Bronchial epithelial cell (primary cell): ENCODE measurements around the gene WDR7. TPM values are rescaled to one million over a fixed set of nuclear protein-coding genes. Genes with fewer than 3 reads are reported as not detected.

Experiments used
- DNase-seq: peaks from one replicate; pipeline ENCODE4 v3.0.0-alpha.2; 2010; ENCODE audit warnings: low read depth
- FAIRE-seq: peaks from 2 replicates; lab custom pipeline; 2011; peaks lifted over from hg19 to GRCh38; lab: Jason Lieb, UNC
- H3K27me3 ChIP-seq: 2 replicates; pipeline ENCODE4 v1.5.1; 2011; ENCODE audit warnings: low read length; ENCODE audit not compliant: control insufficient read depth, insufficient read depth
- H3K36me3 ChIP-seq: 2 replicates; pipeline ENCODE4 v1.5.1; 2011; ENCODE audit warnings: low read length; ENCODE audit not compliant: control insufficient read depth, insufficient read depth
- H3K4me3 ChIP-seq: 2 replicates; pipeline ENCODE4 v1.5.1; 2011; ENCODE audit warnings: mild to moderate bottlenecking, low read depth, low read length, control low read depth
- total RNA-seq: library from RNA; depleted of rRNA; stranded (reverse); fragments of >200 nt; gene quantifications from 2 replicates; pipeline ENCODE4 v1.2.1, GENCODE V29; 2014
- TF ChIP-seq, protein P1 (sequence below): IDR thresholded peaks from 2 replicates; pipeline ENCODE4 v1.5.1; 2011; ENCODE audit warnings: mild to moderate bottlenecking, moderate library complexity, low read length, control low read depth, inconsistent platforms; ENCODE audit not compliant: insufficient read depth, severe bottlenecking

WDR7 gene
- total RNA-seq, 1 donor from 2014 or later, result 14.5 TPM

DNA sequence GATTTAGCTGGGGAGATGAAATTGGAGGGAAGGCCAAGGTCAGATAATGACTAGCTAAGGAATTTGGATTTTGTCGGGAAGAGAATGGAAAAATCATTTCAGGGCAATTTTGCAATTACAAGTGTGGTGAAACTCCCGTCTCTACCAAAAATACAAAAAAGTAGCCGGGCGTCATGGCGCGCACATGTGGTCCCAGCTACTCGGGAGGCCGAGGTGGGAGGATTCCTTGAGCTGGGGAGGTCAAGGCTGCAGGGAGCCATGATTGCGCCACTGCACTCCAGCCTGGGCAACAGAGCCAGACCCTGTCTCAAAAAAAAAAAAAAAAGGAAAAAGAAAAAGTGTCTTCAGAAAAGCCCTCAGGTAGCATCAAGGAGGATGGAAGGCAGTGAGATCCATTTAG is 11.6 kb upstream of the WDR7 start:
- TF ChIP-seq, protein P1, sequence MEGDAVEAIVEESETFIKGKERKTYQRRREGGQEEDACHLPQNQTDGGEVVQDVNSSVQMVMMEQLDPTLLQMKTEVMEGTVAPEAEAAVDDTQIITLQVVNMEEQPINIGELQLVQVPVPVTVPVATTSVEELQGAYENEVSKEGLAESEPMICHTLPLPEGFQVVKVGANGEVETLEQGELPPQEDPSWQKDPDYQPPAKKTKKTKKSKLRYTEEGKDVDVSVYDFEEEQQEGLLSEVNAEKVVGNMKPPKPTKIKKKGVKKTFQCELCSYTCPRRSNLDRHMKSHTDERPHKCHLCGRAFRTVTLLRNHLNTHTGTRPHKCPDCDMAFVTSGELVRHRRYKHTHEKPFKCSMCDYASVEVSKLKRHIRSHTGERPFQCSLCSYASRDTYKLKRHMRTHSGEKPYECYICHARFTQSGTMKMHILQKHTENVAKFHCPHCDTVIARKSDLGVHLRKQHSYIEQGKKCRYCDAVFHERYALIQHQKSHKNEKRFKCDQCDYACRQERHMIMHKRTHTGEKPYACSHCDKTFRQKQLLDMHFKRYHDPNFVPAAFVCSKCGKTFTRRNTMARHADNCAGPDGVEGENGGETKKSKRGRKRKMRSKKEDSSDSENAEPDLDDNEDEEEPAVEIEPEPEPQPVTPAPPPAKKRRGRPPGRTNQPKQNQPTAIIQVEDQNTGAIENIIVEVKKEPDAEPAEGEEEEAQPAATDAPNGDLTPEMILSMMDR, result no peak
- Histone ChIP-seq H3K4me3 (no peak overlapping the region), H3K36me3 (no peaks in the 10 kb centered on the region), H3K27me3 (no peaks in the 10 kb centered on the region)
- no peak for DNase-seq
- FAIRE-seq, result no peak

DNA sequence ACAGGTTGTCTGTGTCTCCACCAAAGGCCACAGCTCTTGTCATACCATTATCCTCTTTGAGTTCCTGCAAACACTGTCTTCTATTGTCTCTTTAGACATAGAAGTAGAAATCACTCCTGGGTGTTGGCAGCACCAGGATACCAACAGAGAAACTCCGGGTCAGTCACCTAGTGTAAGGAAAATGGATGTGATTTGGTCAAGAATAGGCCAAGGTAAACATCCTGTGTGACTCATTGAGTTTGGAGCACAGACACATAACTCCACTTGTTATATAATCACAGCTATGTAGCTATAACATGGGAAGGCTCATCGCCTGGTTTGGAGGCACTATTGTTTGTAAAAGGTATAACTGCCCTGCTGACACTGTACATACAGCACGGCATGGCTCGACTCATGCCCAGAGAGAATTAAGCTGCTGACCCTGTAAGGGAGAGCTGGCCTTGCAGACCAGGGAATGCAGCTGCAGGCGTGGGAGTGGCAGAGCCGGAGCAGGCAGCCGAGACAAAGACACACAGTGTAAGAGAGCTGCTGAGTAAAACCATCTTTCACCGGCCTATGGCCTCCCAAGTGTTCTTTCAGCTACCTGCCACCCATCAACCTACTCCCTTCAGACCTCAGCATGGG is 9.3 kb upstream of the WDR7 start:
- peak; percentile 69 for DNase-seq
- no peak overlapping the region for H3K4me3 ChIP-seq
- no peaks in the 10 kb centered on the region for H3K27me3 ChIP-seq
- TF ChIP-seq, protein P1, result no peak
- H3K36me3 ChIP-seq, result no peaks in the 10 kb centered on the region
- FAIRE-seq, result no peak

DNA sequence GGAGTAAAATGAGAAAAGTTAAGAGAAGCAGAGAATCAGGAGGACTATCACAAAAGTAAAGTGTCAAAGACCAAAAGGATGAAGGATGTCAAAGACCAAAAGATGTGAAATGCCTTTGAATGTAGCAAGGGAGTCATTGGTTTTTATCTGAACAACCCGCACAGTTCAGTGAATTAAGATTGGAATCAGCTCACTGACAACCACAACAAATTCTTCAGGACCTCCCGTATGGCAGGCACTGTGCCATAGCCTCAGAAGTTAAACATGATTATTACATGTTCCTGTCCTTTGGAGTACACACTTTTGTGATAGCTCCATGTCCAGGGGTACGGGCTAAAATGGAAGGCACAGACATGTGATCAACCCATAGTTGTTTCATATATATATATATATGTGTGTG is 7.8 kb upstream of the WDR7 start:
- FAIRE-seq (no peak), DNase-seq (no peak)
- TF ChIP-seq, protein P1, result no peak
- no peaks in the 10 kb centered on the region for H3K36me3 ChIP-seq
- no peaks in the 10 kb centered on the region for H3K27me3 ChIP-seq
- no peak overlapping the region for H3K4me3 ChIP-seq

DNA sequence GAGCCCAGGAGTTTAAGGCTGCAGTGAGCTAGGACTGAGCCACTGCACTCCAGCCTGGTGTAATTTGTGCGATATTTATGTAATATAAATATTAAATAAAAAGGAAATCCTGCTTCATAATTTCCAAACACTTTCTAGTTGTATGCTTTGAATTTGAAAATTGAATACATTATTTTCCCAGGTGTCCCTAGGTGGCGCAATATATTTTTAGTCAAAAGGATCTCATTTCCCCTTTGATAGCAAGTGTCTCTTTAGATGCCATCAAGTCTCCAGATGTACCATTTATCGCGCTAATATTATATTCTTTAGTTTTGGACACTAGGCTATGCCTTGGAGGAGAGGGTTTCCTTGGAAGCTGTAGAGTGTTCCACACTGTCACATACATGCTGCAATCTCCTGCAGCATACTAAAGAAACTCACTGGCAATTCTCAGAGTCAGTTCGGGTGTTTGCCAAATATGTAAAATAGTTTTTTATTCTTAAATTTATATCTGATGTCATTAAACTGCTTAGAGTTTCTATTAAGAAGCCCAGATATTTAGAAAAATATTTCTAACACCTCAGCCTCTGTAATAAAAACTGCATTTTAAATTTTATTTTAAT is 5.6 kb upstream of the WDR7 start:
- H3K4me3 ChIP-seq, result no peak overlapping the region
- no peak for FAIRE-seq
- H3K36me3 ChIP-seq, result no peaks in the 10 kb centered on the region
- TF ChIP-seq, protein P1, result peak; percentile 40
- DNase-seq, result peak; percentile 16
- no peaks in the 10 kb centered on the region for H3K27me3 ChIP-seq

DNA sequence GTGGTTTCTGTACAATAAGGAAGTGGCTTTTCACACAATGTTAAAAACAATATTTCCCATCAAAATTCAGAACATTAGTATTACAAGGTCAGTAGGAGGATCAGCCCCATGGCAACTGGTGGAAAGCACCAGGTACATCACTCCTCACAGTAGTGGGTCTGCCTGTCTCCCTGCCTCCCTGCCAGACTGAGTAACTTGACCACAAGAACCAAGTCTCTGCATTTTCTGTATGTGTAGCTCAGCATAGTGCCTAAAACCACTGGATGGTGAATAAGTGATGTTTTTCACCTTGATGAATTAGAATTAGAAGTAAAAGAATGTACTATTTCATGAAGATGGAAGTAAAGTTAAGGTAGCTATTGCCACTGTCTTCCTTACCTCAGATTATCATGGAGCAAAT is 4.1 kb upstream of the WDR7 start:
- no peaks in the 10 kb centered on the region for H3K36me3 ChIP-seq
- DNase-seq, result no peak
- H3K4me3 ChIP-seq, result no peak overlapping the region
- FAIRE-seq, result no peak
- TF ChIP-seq, protein P1, result no peak
- H3K27me3 ChIP-seq, result no peaks in the 10 kb centered on the region
